ENCODE measurements around the gene YJEFN3. TPM values are rescaled to one million over a fixed set of nuclear protein-coding genes. Genes with fewer than 3 reads are reported as not detected.

YJEFN3 gene
- total RNA-seq, 1 experiment from 2014 or later: 11.9 TPM

DNA sequence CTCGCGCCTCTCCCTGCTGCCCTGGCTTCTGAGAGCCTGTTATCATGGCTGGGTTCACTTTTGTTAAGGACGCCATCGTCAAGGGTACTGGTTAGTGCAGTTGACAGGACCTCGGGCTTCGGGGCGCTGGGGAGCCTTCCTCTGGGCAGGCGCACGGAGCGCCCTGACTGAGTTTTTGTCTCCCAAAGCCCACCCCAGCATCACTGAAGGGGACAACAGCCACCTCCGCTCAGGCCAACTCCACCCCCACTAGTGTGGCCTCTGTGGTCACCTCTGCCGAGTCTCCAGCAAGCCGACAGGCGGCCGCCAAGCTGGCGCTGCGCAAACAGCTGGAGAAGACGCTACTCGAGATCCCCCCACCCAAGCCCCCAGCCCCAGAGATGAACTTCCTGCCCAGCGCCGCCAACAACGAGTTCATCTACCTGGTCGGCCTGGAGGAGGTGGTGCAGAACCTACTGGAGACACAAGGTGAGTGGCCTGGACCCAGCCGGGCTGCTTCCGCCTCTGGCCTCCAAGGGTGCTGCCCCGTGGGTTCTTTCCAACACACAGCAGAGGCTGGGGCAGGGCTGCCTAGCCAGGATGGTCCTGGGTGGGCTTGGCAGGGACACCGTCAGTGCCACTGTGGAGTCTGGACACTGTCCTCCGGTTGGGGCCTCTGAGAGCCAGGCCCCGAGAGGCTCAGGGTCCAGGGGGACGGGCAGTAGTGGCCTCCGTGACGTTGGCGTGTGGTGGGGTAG lies 30.3 kb upstream of the YJEFN3 start:
- no TSS peak for BruUV-seq (replicated peaks)
- intact Hi-C loops (cut with micrococcal nuclease): no loop called here
- CTCF ChIA-PET: no interaction called here

DNA sequence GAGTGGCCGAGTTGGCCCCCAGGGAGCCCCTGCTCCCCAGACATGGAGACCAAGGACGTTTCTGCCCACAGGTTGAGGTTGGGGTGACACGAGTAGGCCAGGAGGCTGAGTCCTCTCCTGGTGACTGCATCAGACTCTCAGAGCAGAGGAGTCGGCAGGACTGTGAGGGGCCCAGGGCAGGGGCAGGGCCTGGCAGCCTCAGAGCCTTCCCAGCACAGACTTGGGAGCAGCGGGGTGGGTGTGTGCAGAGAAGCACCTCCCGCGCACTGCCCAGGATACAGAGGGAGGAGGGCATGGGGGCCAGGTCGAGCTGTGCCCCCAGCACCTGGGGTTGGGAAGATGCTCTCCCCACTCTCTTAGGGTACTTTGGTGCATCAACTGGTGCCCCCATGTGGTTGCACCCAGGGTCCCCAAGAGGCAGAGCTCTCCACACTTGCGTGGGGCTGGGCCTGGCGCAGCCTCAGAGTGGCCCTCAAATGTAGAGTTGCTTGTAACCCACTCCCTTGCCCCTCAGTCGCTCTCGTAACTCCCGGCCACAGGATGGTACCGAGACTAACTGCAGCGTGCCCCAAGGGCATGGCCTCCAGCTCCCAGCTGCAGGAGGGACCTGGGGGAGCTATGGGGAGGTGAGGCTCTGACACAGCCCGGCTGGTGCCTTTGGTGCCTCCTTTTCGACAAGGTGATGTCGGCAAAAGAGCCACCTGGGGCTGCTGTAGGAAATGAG lies 29.3 kb upstream of the YJEFN3 start:
- no peak for DNase-seq (ENCODE audit: unreplicated experiment)
- no peak overlapping the region for H3K27ac Mint-ChIP-seq (ENCODE audit: low read depth, unreplicated experiment)
- no peaks in the 10 kb centered on the region for H3K27me3 Mint-ChIP-seq (ENCODE audit: insufficient read depth, unreplicated experiment)
- intact Hi-C loops (cut with micrococcal nuclease): no loop called here
- H3K4me1 Mint-ChIP-seq (ENCODE audit: insufficient read depth, unreplicated experiment): no peaks in the 10 kb centered on the region
- H3K9me3 Mint-ChIP-seq (ENCODE audit: unreplicated experiment): no peaks in the 10 kb centered on the region
- TF ChIP-seq, protein P1, sequence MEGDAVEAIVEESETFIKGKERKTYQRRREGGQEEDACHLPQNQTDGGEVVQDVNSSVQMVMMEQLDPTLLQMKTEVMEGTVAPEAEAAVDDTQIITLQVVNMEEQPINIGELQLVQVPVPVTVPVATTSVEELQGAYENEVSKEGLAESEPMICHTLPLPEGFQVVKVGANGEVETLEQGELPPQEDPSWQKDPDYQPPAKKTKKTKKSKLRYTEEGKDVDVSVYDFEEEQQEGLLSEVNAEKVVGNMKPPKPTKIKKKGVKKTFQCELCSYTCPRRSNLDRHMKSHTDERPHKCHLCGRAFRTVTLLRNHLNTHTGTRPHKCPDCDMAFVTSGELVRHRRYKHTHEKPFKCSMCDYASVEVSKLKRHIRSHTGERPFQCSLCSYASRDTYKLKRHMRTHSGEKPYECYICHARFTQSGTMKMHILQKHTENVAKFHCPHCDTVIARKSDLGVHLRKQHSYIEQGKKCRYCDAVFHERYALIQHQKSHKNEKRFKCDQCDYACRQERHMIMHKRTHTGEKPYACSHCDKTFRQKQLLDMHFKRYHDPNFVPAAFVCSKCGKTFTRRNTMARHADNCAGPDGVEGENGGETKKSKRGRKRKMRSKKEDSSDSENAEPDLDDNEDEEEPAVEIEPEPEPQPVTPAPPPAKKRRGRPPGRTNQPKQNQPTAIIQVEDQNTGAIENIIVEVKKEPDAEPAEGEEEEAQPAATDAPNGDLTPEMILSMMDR (IDR thresholded peaks at IDR 0.05; ENCODE audit: unreplicated experiment): no peak
- BruUV-seq (replicated peaks): no TSS peak
- H3K36me3 Mint-ChIP-seq (ENCODE audit: insufficient read depth, unreplicated experiment): peaks cover 62% of the 10 kb centered on the region
- no peak overlapping the region for H3K4me3 Mint-ChIP-seq (ENCODE audit: unreplicated experiment)
- POLR2A ChIA-PET: interaction anchor here (0.7 kb wide), 1 partner anchor 65 kb away, joined by 3 read pairs; no protein-coding TSS in a partner anchor
- CTCF ChIA-PET: interaction anchor here (0.5 kb wide), 2 partner anchors 10 to 23 kb away, joined by 3 read pairs; no protein-coding TSS in a partner anchor

More for the DNA sequence above, 30.3 kb upstream of the YJEFN3 start:
- H3K4me3 Mint-ChIP-seq (ENCODE audit: unreplicated experiment): no peak overlapping the region
- DNase-seq (ENCODE audit: unreplicated experiment): no peak
- H3K9me3 Mint-ChIP-seq (ENCODE audit: unreplicated experiment): no peaks in the 10 kb centered on the region
- no peak overlapping the region for H3K27ac Mint-ChIP-seq (ENCODE audit: low read depth, unreplicated experiment)
- TF ChIP-seq, protein P1 (IDR thresholded peaks at IDR 0.05; ENCODE audit: unreplicated experiment): no peak
- H3K36me3 Mint-ChIP-seq (ENCODE audit: insufficient read depth, unreplicated experiment): peaks cover 57% of the 10 kb centered on the region
- H3K27me3 Mint-ChIP-seq (ENCODE audit: insufficient read depth, unreplicated experiment): no peaks in the 10 kb centered on the region
- POLR2A ChIA-PET: no interaction called here
- H3K4me1 Mint-ChIP-seq (ENCODE audit: insufficient read depth, unreplicated experiment): no peaks in the 10 kb centered on the region

DNA sequence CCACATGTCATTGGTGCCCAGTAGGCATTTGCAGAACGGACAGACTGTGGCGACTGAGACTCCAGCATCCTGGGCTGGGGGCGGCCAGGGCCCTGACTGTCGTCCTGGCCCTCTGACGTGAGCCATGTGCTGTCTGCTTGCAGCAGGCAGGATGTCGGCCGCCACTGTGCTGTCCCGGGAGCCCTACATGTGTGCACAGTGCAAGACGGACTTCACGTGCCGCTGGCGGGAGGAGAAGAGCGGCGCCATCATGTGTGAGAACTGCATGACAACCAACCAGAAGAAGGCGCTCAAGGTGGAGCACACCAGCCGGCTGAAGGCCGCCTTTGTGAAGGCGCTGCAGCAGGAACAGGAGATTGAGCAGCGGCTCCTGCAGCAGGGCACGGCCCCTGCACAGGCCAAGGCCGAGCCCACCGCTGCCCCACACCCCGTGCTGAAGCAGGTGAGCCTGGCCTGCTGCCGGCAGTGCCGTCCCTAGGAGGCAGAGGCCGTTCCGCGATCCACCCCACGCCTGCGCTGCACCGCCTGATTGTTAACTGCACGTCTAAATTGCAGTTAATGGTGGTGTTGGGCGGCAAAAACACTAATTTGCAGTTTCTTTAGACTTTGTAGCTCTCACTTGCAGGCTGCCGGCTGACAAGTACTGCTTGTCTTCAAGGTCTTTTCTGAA lies 27.6 kb upstream of the YJEFN3 start:
- H3K36me3 Mint-ChIP-seq (ENCODE audit: insufficient read depth, unreplicated experiment): peaks cover 55% of the 10 kb centered on the region
- DNase-seq (ENCODE audit: unreplicated experiment): no peak
- TF ChIP-seq, protein P1 (IDR thresholded peaks at IDR 0.05; ENCODE audit: unreplicated experiment): no peak
- ChIA-PET CTCF (interaction anchor here (0.6 to 2.0 kb wide), 2 partner anchors 10 to 25 kb away, joined by 3 to 8 read pairs; no protein-coding TSS in a partner anchor), POLR2A (no interaction called here)
- no peaks in the 10 kb centered on the region for H3K9me3 Mint-ChIP-seq (ENCODE audit: unreplicated experiment)
- H3K27me3 Mint-ChIP-seq (ENCODE audit: insufficient read depth, unreplicated experiment): no peaks in the 10 kb centered on the region
- no peak overlapping the region for H3K27ac Mint-ChIP-seq (ENCODE audit: low read depth, unreplicated experiment)
- BruUV-seq (replicated peaks): no TSS peak
- no peaks in the 10 kb centered on the region for H3K4me1 Mint-ChIP-seq (ENCODE audit: insufficient read depth, unreplicated experiment)
- intact Hi-C loops (cut with micrococcal nuclease): no loop called here
- no peak overlapping the region for H3K4me3 Mint-ChIP-seq (ENCODE audit: unreplicated experiment)

GRCh38 chr19:19501798-19502197 lies 26.9 kb upstream of the YJEFN3 start:
- H3K4me3 Mint-ChIP-seq (ENCODE audit: unreplicated experiment): no peak overlapping the region
- no TSS peak for BruUV-seq (replicated peaks)
- H3K27me3 Mint-ChIP-seq (ENCODE audit: insufficient read depth, unreplicated experiment): no peaks in the 10 kb centered on the region
- peaks cover 58% of the 10 kb centered on the region for H3K36me3 Mint-ChIP-seq (ENCODE audit: insufficient read depth, unreplicated experiment)
- intact Hi-C loops (cut with micrococcal nuclease): no loop called here
- H3K27ac Mint-ChIP-seq (ENCODE audit: low read depth, unreplicated experiment): no peak overlapping the region
- POLR2A ChIA-PET: no interaction called here
- H3K9me3 Mint-ChIP-seq (ENCODE audit: unreplicated experiment): no peaks in the 10 kb centered on the region
- CTCF ChIA-PET: interaction anchor here (0.6 to 2.0 kb wide), 2 partner anchors 11 to 26 kb away, joined by 3 to 8 read pairs; no protein-coding TSS in a partner anchor
- TF ChIP-seq, protein P1 (IDR thresholded peaks at IDR 0.05; ENCODE audit: unreplicated experiment): no peak
- H3K4me1 Mint-ChIP-seq (ENCODE audit: insufficient read depth, unreplicated experiment): no peaks in the 10 kb centered on the region
- no peak for DNase-seq (ENCODE audit: unreplicated experiment)

Data from MCF 10A (cell line).